HepG2 (cell line): ENCODE measurements around the gene BACH1. TPM values are rescaled to one million over a fixed set of nuclear protein-coding genes. Genes with fewer than 3 reads are reported as not detected.
A peak's percentile ranks its signal among the peaks of the same experiment; 100 is the strongest.

ENCODE experiments used
- HNF4A ChIP-seq: sonication (generic); formaldehyde crosslinking; IDR thresholded peaks from 2 replicates; pipeline ENCODE4 v1.4.0; 2020; ENCODE audit warnings: missing genetic modification reagents
- MYC ChIP-seq: sonication (generic); formaldehyde crosslinking; IDR thresholded peaks from 2 replicates; pipeline ENCODE4 v1.9.0; 2021; ENCODE audit warnings: missing genetic modification reagents, borderline replicate concordance
- NCOR1 ChIP-seq: fragments of 200-600 bp; sonication (generic); IDR thresholded peaks from 2 replicates; pipeline ENCODE4 v1.7.0; 2017; ENCODE audit warnings: antibody characterized with exemption, low read length, borderline replicate concordance
- SNAPC4 ChIP-seq: sonication (generic); formaldehyde crosslinking; IDR thresholded peaks from 2 replicates; pipeline ENCODE4 v1.4.0; 2020; ENCODE audit warnings: mild to moderate bottlenecking, missing genetic modification reagents
- TBX3 ChIP-seq: fragments of 450-650 bp; IDR thresholded peaks from 2 replicates; pipeline ENCODE4 v1.6.1; 2017; ENCODE audit warnings: antibody characterized with exemption, mild to moderate bottlenecking, inconsistent platforms, borderline replicate concordance
- TFAP4 ChIP-seq: sonication (generic); IDR thresholded peaks from 2 replicates; pipeline ENCODE4 v1.6.1; 2016; ENCODE audit warnings: low read depth, borderline replicate concordance
- XRCC5 ChIP-seq: fragments of 200-400 bp; formaldehyde crosslinking; optimal IDR thresholded peaks from 2 replicates; pipeline ENCODE3; 2017; ENCODE audit warnings: mild to moderate bottlenecking, low read length
- ZNF354B ChIP-seq: sonication (generic); formaldehyde crosslinking; IDR thresholded peaks from 2 replicates; pipeline ENCODE4 v1.8.0; 2022; ENCODE audit warnings: mild to moderate bottlenecking, missing genetic modification reagents
- polyA plus RNA-seq, 8 experiments: library from polyadenylated mRNA; depleted of rRNA in 3 of 8; stranded (reverse) in 7 of 8; unstranded in 1 of 8; fragments of >200 nt; fragmentation: Illumina TruSeq in 4 of 8; extraction: Trizol in 4 of 8; gene quantifications; 2 replicates each; pipeline versions ENCODE4 v1.2.1 to v1.2.3, GENCODE V29; 2011 to 2016; ENCODE audit warnings: low read depth in 4 of 8, missing spikeins in 1 of 8, mixed read lengths in 1 of 8; ENCODE audit not compliant: insufficient read depth in 1 of 8
- total RNA-seq, 5 experiments: library from RNA; depleted of rRNA; stranded (reverse); fragments of >200 nt; fragmentation: Illumina TruSeq; extraction: Trizol; gene quantifications; 2 replicates each; pipeline ENCODE4 v1.2.3, GENCODE V29; 2016; ENCODE audit warnings: low read depth in 1 of 5

Gene BACH1
- total and polyA plus RNA-seq, 2 of the 13 experiments (the other 11 are each of a cell fraction or from before 2014, with no cell fraction given), result 16.5 to 51.7 TPM

GRCh38 chr21:29299916-29300806 lies 1.4 kb downstream of the BACH1 start (continued):
- TF ChIP-seq SNAPC4 (CRISPR knock-in tag) (0 out of 2 replicates have a peak, but pooled peaks have one; percentile 62), ZNF354B (CRISPR knock-in tag) (no peak), XRCC5 (peak; percentile 8), HNF4A (CRISPR knock-in tag) (peak; percentile 67), TFAP4 (peak; percentile 96), NCOR1 (0 out of 2 replicates have a peak, but pooled peaks have one; percentile 39), MYC (CRISPR knock-in tag) (no peak), TBX3 (peak; percentile 39; the same call in 1 of the 2 replicates)
